HepG2 (cell line): ENCODE data around the gene TBC1D4. TPM values are rescaled to one million over a fixed set of nuclear protein-coding genes. Genes with fewer than 3 reads are reported as not detected.

Experiments used
- BCL6 ChIP-seq: IDR thresholded peaks from 2 replicates; pipeline ENCODE4 v1.6.1; 2016; ENCODE audit warnings: missing genetic modification reagents, missing compliant biosample characterization
- DMTF1 ChIP-seq: sonication (generic); formaldehyde crosslinking; IDR thresholded peaks from 2 replicates; pipeline ENCODE4 v1.4.0; 2020; ENCODE audit warnings: mild to moderate bottlenecking, missing genetic modification reagents
- PCBP1 ChIP-seq: fragments of 200-400 bp; formaldehyde crosslinking; IDR thresholded peaks from 2 replicates; pipeline ENCODE4 v1.6.1; 2017; ENCODE audit warnings: mild to moderate bottlenecking, low read depth, low read length, borderline replicate concordance
- PLRG1 ChIP-seq: fragments of 450-650 bp; conservative IDR thresholded peaks from 2 replicates; pipeline ENCODE4 v1.6.1; 2016
- STAT5B ChIP-seq: sonication (generic); formaldehyde crosslinking; IDR thresholded peaks from 2 replicates; pipeline ENCODE4 v1.4.0; 2020; ENCODE audit warnings: missing genetic modification reagents
- THAP11 ChIP-seq: IDR thresholded peaks from 2 replicates; pipeline ENCODE4 v1.6.1; 2016; ENCODE audit warnings: missing biosample characterization, missing genetic modification reagents
- ZNF567 ChIP-seq: sonication (generic); formaldehyde crosslinking; IDR thresholded peaks from 2 replicates; pipeline ENCODE4 v1.8.1; 2023; ENCODE audit warnings: mild to moderate bottlenecking, missing genetic modification reagents, borderline replicate concordance
- polyA plus RNA-seq, 8 experiments: library from polyadenylated mRNA; depleted of rRNA in 3 of 8; stranded (reverse) in 7 of 8; unstranded in 1 of 8; fragments of >200 nt; fragmentation: Illumina TruSeq in 4 of 8; extraction: Trizol in 4 of 8; gene quantifications; 2 replicates each; pipeline versions ENCODE4 v1.2.1 to v1.2.3, GENCODE V29; 2011 to 2016; ENCODE audit warnings: low read depth in 4 of 8, missing spikeins in 1 of 8, mixed read lengths in 1 of 8; ENCODE audit not compliant: insufficient read depth in 1 of 8
- total RNA-seq, 5 experiments: library from RNA; depleted of rRNA; stranded (reverse); fragments of >200 nt; fragmentation: Illumina TruSeq; extraction: Trizol; gene quantifications; 2 replicates each; pipeline ENCODE4 v1.2.3, GENCODE V29; 2016; ENCODE audit warnings: low read depth in 1 of 5
- TF ChIP-seq, protein P1 (sequence below): sonication (generic); formaldehyde crosslinking; IDR thresholded peaks from 2 replicates; pipeline ENCODE4 v1.4.0; 2020; ENCODE audit warnings: missing genetic modification reagents, borderline replicate concordance
- TF ChIP-seq, protein P2 (sequence below): sonication (generic); formaldehyde crosslinking; IDR thresholded peaks from 2 replicates; pipeline ENCODE4 v1.4.0; 2020; ENCODE audit warnings: missing genetic modification reagents; ENCODE audit errors: not compliant biosample characterization

TBC1D4 gene
- total and polyA plus RNA-seq, 2 of the 13 experiments (the other 11 are each of a cell fraction or from before 2014, with no cell fraction given), result 35.9 to 64.4 TPM

GRCh38 chr13:75467040-75467728 is 14.8 kb downstream of the TBC1D4 start (continued):
- TF ChIP-seq STAT5B (CRISPR knock-in tag), result no peak
- TF ChIP-seq THAP11 (CRISPR knock-in tag), result peak; percentile 47
- TF ChIP-seq PLRG1, result no peak
- no peak for TF ChIP-seq DMTF1
- TF ChIP-seq, protein P1, sequence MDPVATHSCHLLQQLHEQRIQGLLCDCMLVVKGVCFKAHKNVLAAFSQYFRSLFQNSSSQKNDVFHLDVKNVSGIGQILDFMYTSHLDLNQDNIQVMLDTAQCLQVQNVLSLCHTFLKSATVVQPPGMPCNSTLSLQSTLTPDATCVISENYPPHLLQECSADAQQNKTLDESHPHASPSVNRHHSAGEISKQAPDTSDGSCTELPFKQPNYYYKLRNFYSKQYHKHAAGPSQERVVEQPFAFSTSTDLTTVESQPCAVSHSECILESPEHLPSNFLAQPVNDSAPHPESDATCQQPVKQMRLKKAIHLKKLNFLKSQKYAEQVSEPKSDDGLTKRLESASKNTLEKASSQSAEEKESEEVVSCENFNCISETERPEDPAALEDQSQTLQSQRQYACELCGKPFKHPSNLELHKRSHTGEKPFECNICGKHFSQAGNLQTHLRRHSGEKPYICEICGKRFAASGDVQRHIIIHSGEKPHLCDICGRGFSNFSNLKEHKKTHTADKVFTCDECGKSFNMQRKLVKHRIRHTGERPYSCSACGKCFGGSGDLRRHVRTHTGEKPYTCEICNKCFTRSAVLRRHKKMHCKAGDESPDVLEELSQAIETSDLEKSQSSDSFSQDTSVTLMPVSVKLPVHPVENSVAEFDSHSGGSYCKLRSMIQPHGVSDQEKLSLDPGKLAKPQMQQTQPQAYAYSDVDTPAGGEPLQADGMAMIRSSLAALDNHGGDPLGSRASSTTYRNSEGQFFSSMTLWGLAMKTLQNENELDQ (CRISPR knock-in tag), result no peak
- TF ChIP-seq PCBP1, result no peak
- TF ChIP-seq, protein P2, sequence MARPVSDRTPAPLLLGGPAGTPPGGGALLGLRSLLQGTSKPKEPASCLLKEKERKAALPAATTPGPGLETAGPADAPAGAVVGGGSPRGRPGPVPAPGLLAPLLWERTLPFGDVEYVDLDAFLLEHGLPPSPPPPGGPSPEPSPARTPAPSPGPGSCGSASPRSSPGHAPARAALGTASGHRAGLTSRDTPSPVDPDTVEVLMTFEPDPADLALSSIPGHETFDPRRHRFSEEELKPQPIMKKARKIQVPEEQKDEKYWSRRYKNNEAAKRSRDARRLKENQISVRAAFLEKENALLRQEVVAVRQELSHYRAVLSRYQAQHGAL, result no peak
- no peak for TF ChIP-seq ZNF567 (CRISPR knock-in tag)
- TF ChIP-seq BCL6 (CRISPR knock-in tag), result peak; percentile 77
